GM10266 (cell line): ENCODE results near the gene PERCC1.

Experiments used
- DNase-seq: peaks from one replicate; pipeline ENCODE4 v3.0.0; 2012; ENCODE audit errors: extremely low spot score
- CTCF ChIP-seq: IDR thresholded peaks from 2 replicates; pipeline ENCODE4 v1.5.1; 2012; ENCODE audit warnings: mild to moderate bottlenecking, low read depth; ENCODE audit not compliant: control insufficient read depth, insufficient read depth; ENCODE audit errors: missing control alignments

Gene PERCC1

GRCh38 chr16:1390239-1390779 is 40.6 kb upstream of the PERCC1 start:
- no peak for DNase-seq

GRCh38 chr16:1392826-1393225 is 38.1 kb upstream of the PERCC1 start:
- no peak for TF ChIP-seq CTCF
- no peak for DNase-seq

More at GRCh38 chr16:1390239-1390779, 40.6 kb upstream of the PERCC1 start:
- no peak for TF ChIP-seq CTCF

- TF ChIP-seq CTCF = no peak
- DNase-seq = no peak
Observed at GRCh38 chr16:1393613-1394176, 37.2 kb upstream of the PERCC1 start.

GRCh38 chr16:1394367-1394951 is 36.4 kb upstream of the PERCC1 start:
- no peak for TF ChIP-seq CTCF
- no peak for DNase-seq

- no peak for TF ChIP-seq CTCF
- DNase-seq = no peak
Observed at GRCh38 chr16:1395444-1396031, 35.3 kb upstream of the PERCC1 start.

- TF ChIP-seq CTCF = no peak
- no peak for DNase-seq
Observed at GRCh38 chr16:1397779-1398178, 33.1 kb upstream of the PERCC1 start.

GRCh38 chr16:1398351-1398750 is 32.5 kb upstream of the PERCC1 start:
- TF ChIP-seq CTCF = no peak
- DNase-seq = no peak
